ENCODE data around the gene CCDC83.

CCDC83 gene

GRCh38 chr11:85961930-85962363, 106.8 kb downstream of the CCDC83 start:
- TF ChIP-seq CTCF (IDR thresholded peaks at IDR 0.05; ENCODE audit: low read depth, low read length), result no peak
- no peak overlapping the region for H3K4me3 ChIP-seq (ENCODE audit: low read depth, low read length)

GRCh38 chr11:85965202-85965601, 110.0 kb downstream of the CCDC83 start:
- H3K4me3 ChIP-seq (ENCODE audit: low read depth, low read length), result no peak overlapping the region
- TF ChIP-seq CTCF (IDR thresholded peaks at IDR 0.05; ENCODE audit: low read depth, low read length), result no peak

GRCh38 chr11:85967457-85967856, 112.3 kb downstream of the CCDC83 start:
- no peak for TF ChIP-seq CTCF (IDR thresholded peaks at IDR 0.05; ENCODE audit: low read depth, low read length)
- H3K4me3 ChIP-seq (ENCODE audit: low read depth, low read length), result no peak overlapping the region

All from WI38 (cell line).